WTC11 (cell line): ENCODE data around the gene MT1B. TPM values are rescaled to one million over a fixed set of nuclear protein-coding genes. Genes with fewer than 3 reads are reported as not detected.

Experiments used
- ATAC-seq: fragments of 200-7000 bp; cut with Tn5 transposase; 2 replicates; pipeline ENCODE4 v1.10.0; 2021; ENCODE audit warnings: mild to moderate bottlenecking, moderate library complexity
- CTCF ChIA-PET: fragments of 300-600 bp; sonication (Branson Sonifier 250); formaldehyde crosslinking; loops from one replicate; lab custom pipeline; 2021; ENCODE audit warnings: antibody characterized with exemption; lab: Charles Lee
- POLR2A ChIA-PET: fragments of 350-600 bp; sonication (Branson Sonifier 250); formaldehyde crosslinking; loops from one replicate; lab custom pipeline; 2021; ENCODE audit warnings: antibody characterized with exemption; lab: Charles Lee
- DNase-seq: peaks from one replicate; pipeline ENCODE4 v3.0.0; 2021; ENCODE audit warnings: low spot score
- H3K27ac Mint-ChIP-seq: 2 replicates; pipeline ENCODE4 v1.8.0; 2021; ENCODE audit warnings: mixed read lengths
- H3K27me3 Mint-ChIP-seq: 2 replicates; pipeline ENCODE4 v1.8.0; 2021; ENCODE audit warnings: low read depth, mild to moderate bottlenecking, moderate library complexity, mixed read lengths
- H3K36me3 Mint-ChIP-seq: 2 replicates; pipeline ENCODE4 v1.8.0; 2021; ENCODE audit warnings: mixed read lengths
- H3K4me1 Mint-ChIP-seq: 2 replicates; pipeline ENCODE4 v1.8.0; 2022; ENCODE audit warnings: mixed read lengths
- H3K4me3 Mint-ChIP-seq: 2 replicates; pipeline ENCODE4 v1.8.0; 2021; ENCODE audit warnings: mild to moderate bottlenecking, moderate library complexity, mixed read lengths
- H3K9me3 Mint-ChIP-seq: 2 replicates; pipeline ENCODE4 v1.8.0; 2021; ENCODE audit warnings: mixed read lengths
- FOXJ3 ChIP-seq: sonication (generic); formaldehyde crosslinking; IDR thresholded peaks from 2 replicates; pipeline ENCODE4 v1.9.0; 2021; ENCODE audit warnings: missing genetic modification reagents, mild to moderate bottlenecking, borderline replicate concordance
- GABPB1 ChIP-seq: sonication (generic); formaldehyde crosslinking; IDR thresholded peaks from 2 replicates; pipeline ENCODE4 v1.8.1; 2023; ENCODE audit warnings: mild to moderate bottlenecking, missing genetic modification reagents
- GRHL2 ChIP-seq: fragments of 250-450 bp; sonication (Bioruptor Pico); IDR thresholded peaks from 2 replicates; pipeline ENCODE4 v1.8.0; 2022; ENCODE audit warnings: mild to moderate bottlenecking, moderate library complexity; ENCODE audit not compliant: insufficient replicate concordance, severe bottlenecking
- GTF2I ChIP-seq: fragments of 250-450 bp; sonication (Bioruptor Pico); conservative IDR thresholded peaks from 2 replicates; pipeline ENCODE4 v1.4.0; 2021; ENCODE audit warnings: mild to moderate bottlenecking
- IRF2 ChIP-seq: sonication (generic); formaldehyde crosslinking; IDR thresholded peaks from 2 replicates; pipeline ENCODE4 v1.8.0; 2022; ENCODE audit warnings: low read depth, missing genetic modification reagents, borderline replicate concordance
- KAT7 ChIP-seq: sonication (generic); formaldehyde crosslinking; IDR thresholded peaks from 2 replicates; pipeline ENCODE4 v1.8.1; 2023; ENCODE audit warnings: missing genetic modification reagents, mild to moderate bottlenecking, borderline replicate concordance
- NFATC4 ChIP-seq: fragments of 250-450 bp; sonication (Bioruptor Pico); IDR thresholded peaks from 2 replicates; pipeline ENCODE4 v1.9.0; 2021; ENCODE audit warnings: mild to moderate bottlenecking
- NR3C1 ChIP-seq: sonication (generic); formaldehyde crosslinking; conservative IDR thresholded peaks from 2 replicates; pipeline ENCODE4 v1.8.1; 2023; ENCODE audit warnings: low read depth, mild to moderate bottlenecking, missing genetic modification reagents
- PRRX2 ChIP-seq: fragments of 250-450 bp; sonication (Bioruptor Pico); IDR thresholded peaks from 2 replicates; pipeline ENCODE4 v1.8.0; 2021; ENCODE audit warnings: mild to moderate bottlenecking
- SP1 ChIP-seq: sonication (generic); formaldehyde crosslinking; conservative IDR thresholded peaks from 2 replicates; pipeline ENCODE4 v1.8.1; 2022; ENCODE audit warnings: missing genetic modification reagents
- TEAD1 ChIP-seq: sonication (generic); formaldehyde crosslinking; IDR thresholded peaks from 2 replicates; pipeline ENCODE4 v1.8.0; 2022; ENCODE audit warnings: mild to moderate bottlenecking, missing genetic modification reagents
- TP53 ChIP-seq: sonication (generic); formaldehyde crosslinking; IDR thresholded peaks from 2 replicates; pipeline ENCODE4 v1.8.1; 2023; ENCODE audit warnings: mild to moderate bottlenecking, missing genetic modification reagents
- ZNF263 ChIP-seq: sonication (generic); formaldehyde crosslinking; IDR thresholded peaks from 2 replicates; pipeline ENCODE4 v1.8.1; 2022; ENCODE audit warnings: low read depth, mild to moderate bottlenecking, moderate library complexity, missing genetic modification reagents
- ZNF317 ChIP-seq: sonication (generic); formaldehyde crosslinking; IDR thresholded peaks from 2 replicates; pipeline ENCODE4 v1.8.1; 2023; ENCODE audit warnings: low read depth, mild to moderate bottlenecking, moderate library complexity, missing genetic modification reagents, borderline replicate concordance
- total RNA-seq: library from RNA; stranded (reverse); gene quantifications from 3 replicates; pipeline ENCODE4 v1.2.3, GENCODE V29; 2021
- TF ChIP-seq, protein P1 (sequence below): fragments of 250-450 bp; sonication (Bioruptor Pico); IDR thresholded peaks from 2 replicates; pipeline ENCODE4 v1.9.0; 2021; ENCODE audit warnings: mild to moderate bottlenecking, borderline replicate concordance
- TF ChIP-seq, protein P2 (sequence below): sonication (generic); formaldehyde crosslinking; IDR thresholded peaks from 2 replicates; pipeline ENCODE4 v1.8.0; 2022; ENCODE audit warnings: mild to moderate bottlenecking, missing genetic modification reagents
- TF ChIP-seq, protein P3 (sequence below): fragments of 250-450 bp; sonication (Bioruptor Pico); IDR thresholded peaks from 2 replicates; pipeline ENCODE4 v1.9.0; 2021; ENCODE audit warnings: mild to moderate bottlenecking
- TF ChIP-seq, protein P4 (sequence below): sonication (generic); formaldehyde crosslinking; IDR thresholded peaks from 2 replicates; pipeline ENCODE4 v1.8.1; 2022; ENCODE audit warnings: mild to moderate bottlenecking, moderate library complexity, missing genetic modification reagents
- TF ChIP-seq, protein P5 (sequence below): fragments of 200-600 bp; IDR thresholded peaks from 2 replicates; pipeline ENCODE4 v1.8.0; 2022; ENCODE audit warnings: antibody characterized with exemption
- TF ChIP-seq, protein P6 (sequence below): sonication (generic); formaldehyde crosslinking; IDR thresholded peaks from 2 replicates; pipeline ENCODE4 v1.8.0; 2023; ENCODE audit warnings: missing genetic modification reagents
- TF ChIP-seq, protein P7 (sequence below): fragments of 250-450 bp; sonication (Bioruptor Pico); conservative IDR thresholded peaks from 2 replicates; pipeline ENCODE4 v1.9.0; 2021; ENCODE audit warnings: mild to moderate bottlenecking
- TF ChIP-seq, protein P8 (sequence below): fragments of 250-450 bp; sonication (Bioruptor Pico); IDR thresholded peaks from 2 replicates; pipeline ENCODE4 v1.8.0; 2021; ENCODE audit warnings: mild to moderate bottlenecking

Gene MT1B
- total RNA-seq, 1 experiment from 2014 or later, result not detected

DNA sequence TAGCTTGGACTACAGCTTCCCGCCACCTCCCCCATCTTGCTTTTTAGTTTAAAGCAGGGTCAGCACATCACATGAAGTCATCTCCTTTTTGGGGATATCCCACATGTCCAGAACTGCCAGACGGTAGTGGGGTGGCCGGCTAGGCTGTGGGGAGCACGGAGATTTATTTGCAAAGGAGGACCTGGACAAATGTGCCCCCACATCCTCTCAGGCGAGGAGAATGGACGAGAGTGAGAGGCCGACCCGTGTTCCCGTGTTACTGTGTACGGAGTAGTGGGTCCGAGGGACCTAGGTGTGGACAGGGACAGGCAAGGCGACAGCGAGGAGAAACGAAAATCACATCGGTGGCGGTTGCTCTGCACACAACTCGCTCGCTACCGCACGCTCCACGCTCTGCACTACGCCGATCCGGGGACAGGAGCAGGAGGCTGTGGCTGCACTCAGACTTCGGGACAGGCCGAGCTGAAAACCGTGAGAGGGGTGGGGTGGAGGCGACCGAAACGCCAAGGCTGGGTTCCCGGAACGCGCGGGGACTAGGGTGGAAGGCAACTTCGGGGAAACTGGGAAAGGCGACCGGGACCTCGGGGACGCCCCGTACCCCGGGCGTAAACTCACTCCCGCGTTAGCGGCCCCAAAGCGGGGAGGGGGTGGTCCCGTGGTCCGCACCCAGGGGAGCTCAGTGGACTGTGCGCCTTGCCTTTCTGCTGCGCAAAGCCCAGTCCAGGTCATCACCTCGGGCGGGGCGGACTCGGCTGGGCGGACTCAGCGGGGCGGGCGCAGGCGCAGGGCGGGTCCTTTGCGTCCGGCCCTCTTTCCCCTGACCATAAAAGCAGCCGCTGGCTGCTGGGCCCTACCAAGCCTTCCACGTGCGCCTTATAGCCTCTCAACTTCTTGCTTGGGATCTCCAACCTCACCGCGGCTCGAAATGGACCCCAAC is 13.6 kb upstream of the MT1B start, which contains the start of gene MT1A (continued):
- TF ChIP-seq, protein P1, sequence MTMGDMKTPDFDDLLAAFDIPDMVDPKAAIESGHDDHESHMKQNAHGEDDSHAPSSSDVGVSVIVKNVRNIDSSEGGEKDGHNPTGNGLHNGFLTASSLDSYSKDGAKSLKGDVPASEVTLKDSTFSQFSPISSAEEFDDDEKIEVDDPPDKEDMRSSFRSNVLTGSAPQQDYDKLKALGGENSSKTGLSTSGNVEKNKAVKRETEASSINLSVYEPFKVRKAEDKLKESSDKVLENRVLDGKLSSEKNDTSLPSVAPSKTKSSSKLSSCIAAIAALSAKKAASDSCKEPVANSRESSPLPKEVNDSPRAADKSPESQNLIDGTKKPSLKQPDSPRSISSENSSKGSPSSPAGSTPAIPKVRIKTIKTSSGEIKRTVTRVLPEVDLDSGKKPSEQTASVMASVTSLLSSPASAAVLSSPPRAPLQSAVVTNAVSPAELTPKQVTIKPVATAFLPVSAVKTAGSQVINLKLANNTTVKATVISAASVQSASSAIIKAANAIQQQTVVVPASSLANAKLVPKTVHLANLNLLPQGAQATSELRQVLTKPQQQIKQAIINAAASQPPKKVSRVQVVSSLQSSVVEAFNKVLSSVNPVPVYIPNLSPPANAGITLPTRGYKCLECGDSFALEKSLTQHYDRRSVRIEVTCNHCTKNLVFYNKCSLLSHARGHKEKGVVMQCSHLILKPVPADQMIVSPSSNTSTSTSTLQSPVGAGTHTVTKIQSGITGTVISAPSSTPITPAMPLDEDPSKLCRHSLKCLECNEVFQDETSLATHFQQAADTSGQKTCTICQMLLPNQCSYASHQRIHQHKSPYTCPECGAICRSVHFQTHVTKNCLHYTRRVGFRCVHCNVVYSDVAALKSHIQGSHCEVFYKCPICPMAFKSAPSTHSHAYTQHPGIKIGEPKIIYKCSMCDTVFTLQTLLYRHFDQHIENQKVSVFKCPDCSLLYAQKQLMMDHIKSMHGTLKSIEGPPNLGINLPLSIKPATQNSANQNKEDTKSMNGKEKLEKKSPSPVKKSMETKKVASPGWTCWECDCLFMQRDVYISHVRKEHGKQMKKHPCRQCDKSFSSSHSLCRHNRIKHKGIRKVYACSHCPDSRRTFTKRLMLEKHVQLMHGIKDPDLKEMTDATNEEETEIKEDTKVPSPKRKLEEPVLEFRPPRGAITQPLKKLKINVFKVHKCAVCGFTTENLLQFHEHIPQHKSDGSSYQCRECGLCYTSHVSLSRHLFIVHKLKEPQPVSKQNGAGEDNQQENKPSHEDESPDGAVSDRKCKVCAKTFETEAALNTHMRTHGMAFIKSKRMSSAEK (CRISPR knock-in tag), result no peak
- TF ChIP-seq ZNF263 (CRISPR knock-in tag) (peak; percentile 52; the same call in 1 of the 2 replicates), TEAD1 (CRISPR knock-in tag) (no peak), FOXJ3 (CRISPR knock-in tag) (no peak), SP1 (CRISPR knock-in tag) (0 out of 2 replicates have a peak, but pooled peaks have one; percentile 18), PRRX2 (CRISPR knock-in tag) (no peak), KAT7 (CRISPR knock-in tag) (no peak), GABPB1 (CRISPR knock-in tag) (0 out of 2 replicates have a peak, but pooled peaks have one; percentile 15), NR3C1 (CRISPR knock-in tag) (no peak), TP53 (CRISPR knock-in tag) (no peak), GRHL2 (CRISPR knock-in tag) (no peak)
- TF ChIP-seq, protein P2, sequence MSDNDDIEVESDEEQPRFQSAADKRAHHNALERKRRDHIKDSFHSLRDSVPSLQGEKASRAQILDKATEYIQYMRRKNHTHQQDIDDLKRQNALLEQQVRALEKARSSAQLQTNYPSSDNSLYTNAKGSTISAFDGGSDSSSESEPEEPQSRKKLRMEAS (CRISPR knock-in tag), result peak; percentile 46; the same call in 1 of the 2 replicates
- TF ChIP-seq, protein P3, sequence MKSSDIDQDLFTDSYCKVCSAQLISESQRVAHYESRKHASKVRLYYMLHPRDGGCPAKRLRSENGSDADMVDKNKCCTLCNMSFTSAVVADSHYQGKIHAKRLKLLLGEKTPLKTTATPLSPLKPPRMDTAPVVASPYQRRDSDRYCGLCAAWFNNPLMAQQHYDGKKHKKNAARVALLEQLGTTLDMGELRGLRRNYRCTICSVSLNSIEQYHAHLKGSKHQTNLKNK (CRISPR knock-in tag), result no peak
- TF ChIP-seq, protein P4, sequence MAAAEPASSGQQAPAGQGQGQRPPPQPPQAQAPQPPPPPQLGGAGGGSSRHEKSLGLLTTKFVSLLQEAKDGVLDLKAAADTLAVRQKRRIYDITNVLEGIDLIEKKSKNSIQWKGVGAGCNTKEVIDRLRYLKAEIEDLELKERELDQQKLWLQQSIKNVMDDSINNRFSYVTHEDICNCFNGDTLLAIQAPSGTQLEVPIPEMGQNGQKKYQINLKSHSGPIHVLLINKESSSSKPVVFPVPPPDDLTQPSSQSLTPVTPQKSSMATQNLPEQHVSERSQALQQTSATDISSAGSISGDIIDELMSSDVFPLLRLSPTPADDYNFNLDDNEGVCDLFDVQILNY (CRISPR knock-in tag), result no peak

DNA sequence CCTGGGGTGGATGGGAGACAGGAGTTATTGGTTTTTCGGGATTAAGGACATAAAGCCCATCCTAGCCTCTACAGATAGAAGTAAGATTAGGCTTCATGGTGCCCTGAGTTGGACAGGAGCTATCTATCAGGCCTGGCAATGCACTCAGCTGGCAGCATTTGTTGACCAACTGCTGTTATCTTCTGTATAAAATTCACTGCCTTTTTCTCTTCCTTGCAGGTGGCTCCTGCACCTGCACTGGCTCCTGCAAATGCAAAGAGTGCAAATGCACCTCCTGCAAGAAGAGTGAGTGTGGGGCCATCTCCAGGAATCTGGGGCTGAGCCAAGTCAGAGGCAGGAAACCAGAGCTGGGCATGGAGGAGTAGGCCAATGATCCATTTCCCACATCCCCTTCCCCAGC is 12.6 kb upstream of the MT1B start:
- Mint-ChIP-seq H3K27me3 (peaks cover 100% of the 10 kb centered on the region), H3K36me3 (peaks cover 5% of the 10 kb centered on the region; the same call in 1 of the 2 replicates), H3K4me3 (no peak overlapping the region), H3K27ac (no peak overlapping the region), H3K4me1 (peaks cover 34% of the 10 kb centered on the region), H3K9me3 (no peaks in the 10 kb centered on the region)
- DNase-seq (no peak), ATAC-seq (no peak)
- ChIA-PET CTCF (interaction anchor here (1.4 kb wide), 1 partner anchor 38 kb away, joined by 3 read pairs; no protein-coding TSS in a partner anchor), POLR2A (interaction anchor here (1.5 kb wide), 1 partner anchor 14 kb away, joined by 4 read pairs; the partner anchor contains the start of gene MT1E)
- TF ChIP-seq, protein P3 (CRISPR knock-in tag), result no peak
- TF ChIP-seq IRF2 (no peak), NFATC4 (CRISPR knock-in tag) (no peak), ZNF317 (no peak), GTF2I (CRISPR knock-in tag) (no peak)
- TF ChIP-seq, protein P5, sequence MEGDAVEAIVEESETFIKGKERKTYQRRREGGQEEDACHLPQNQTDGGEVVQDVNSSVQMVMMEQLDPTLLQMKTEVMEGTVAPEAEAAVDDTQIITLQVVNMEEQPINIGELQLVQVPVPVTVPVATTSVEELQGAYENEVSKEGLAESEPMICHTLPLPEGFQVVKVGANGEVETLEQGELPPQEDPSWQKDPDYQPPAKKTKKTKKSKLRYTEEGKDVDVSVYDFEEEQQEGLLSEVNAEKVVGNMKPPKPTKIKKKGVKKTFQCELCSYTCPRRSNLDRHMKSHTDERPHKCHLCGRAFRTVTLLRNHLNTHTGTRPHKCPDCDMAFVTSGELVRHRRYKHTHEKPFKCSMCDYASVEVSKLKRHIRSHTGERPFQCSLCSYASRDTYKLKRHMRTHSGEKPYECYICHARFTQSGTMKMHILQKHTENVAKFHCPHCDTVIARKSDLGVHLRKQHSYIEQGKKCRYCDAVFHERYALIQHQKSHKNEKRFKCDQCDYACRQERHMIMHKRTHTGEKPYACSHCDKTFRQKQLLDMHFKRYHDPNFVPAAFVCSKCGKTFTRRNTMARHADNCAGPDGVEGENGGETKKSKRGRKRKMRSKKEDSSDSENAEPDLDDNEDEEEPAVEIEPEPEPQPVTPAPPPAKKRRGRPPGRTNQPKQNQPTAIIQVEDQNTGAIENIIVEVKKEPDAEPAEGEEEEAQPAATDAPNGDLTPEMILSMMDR, result no peak
- TF ChIP-seq, protein P6, sequence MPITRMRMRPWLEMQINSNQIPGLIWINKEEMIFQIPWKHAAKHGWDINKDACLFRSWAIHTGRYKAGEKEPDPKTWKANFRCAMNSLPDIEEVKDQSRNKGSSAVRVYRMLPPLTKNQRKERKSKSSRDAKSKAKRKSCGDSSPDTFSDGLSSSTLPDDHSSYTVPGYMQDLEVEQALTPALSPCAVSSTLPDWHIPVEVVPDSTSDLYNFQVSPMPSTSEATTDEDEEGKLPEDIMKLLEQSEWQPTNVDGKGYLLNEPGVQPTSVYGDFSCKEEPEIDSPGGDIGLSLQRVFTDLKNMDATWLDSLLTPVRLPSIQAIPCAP (CRISPR knock-in tag), result no peak
- TF ChIP-seq, protein P7, sequence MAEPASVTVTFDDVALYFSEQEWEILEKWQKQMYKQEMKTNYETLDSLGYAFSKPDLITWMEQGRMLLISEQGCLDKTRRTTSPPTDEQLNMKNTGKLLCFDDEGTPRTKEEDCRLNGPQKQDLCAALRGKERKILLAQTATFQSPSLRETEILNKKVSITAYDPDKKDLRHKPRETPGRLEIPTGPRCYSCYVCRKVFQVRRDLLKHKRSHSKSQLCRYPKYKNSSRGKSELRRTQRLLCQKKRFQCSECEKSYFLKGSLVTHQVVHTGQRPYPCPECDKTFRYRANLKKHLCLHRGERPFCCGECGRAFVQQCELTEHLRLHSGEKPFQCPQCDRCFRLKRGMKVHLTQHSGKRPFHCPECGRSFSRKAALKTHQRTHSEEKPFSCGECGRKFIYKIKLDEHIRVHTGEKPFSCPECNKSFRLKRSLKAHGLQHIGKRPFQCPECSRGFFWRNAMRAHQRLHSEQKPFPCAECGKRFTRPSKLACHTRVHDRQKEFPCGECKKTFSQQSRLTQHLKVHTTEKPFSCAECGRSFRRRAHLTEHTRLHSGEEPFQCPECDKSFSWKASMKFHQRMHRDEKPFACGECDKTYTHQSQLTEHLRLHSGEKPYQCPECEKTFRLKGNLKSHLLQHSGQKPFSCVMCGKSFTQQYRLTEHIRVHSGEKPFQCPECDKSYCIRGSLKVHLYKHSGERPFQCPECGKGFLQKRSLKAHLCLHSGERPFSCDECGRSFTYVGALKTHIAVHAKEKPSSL (CRISPR knock-in tag), result no peak
- TF ChIP-seq, protein P8, sequence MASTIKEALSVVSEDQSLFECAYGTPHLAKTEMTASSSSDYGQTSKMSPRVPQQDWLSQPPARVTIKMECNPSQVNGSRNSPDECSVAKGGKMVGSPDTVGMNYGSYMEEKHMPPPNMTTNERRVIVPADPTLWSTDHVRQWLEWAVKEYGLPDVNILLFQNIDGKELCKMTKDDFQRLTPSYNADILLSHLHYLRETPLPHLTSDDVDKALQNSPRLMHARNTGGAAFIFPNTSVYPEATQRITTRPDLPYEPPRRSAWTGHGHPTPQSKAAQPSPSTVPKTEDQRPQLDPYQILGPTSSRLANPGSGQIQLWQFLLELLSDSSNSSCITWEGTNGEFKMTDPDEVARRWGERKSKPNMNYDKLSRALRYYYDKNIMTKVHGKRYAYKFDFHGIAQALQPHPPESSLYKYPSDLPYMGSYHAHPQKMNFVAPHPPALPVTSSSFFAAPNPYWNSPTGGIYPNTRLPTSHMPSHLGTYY (CRISPR knock-in tag), result no peak
